Tibial nerve (tissue), 4 donors: ENCODE measurements around the gene SLC38A1. TPM values are rescaled to one million over a fixed set of nuclear protein-coding genes. Genes with fewer than 3 reads are reported as not detected.

Experiments used
- DNase-seq, 2 donors: peaks; one replicate each; pipeline ENCODE4 v3.0.0-alpha.2; 2019; ENCODE audit warnings: low spot score in 2 of 2
- H3K27ac ChIP-seq, 4 donors: fragments of 200-600 bp; sonication (generic) in 3 of 4; one replicate each; pipeline ENCODE4 v1.5.1; 2017 to 2019; ENCODE audit warnings: mild to moderate bottlenecking in 1 of 4
- H3K27me3 ChIP-seq, 2 donors: fragments of 200-600 bp; sonication (generic) in 1 of 2; one replicate each; pipeline versions ENCODE4 v1.5.1 to v1.6.0; 2017 to 2019
- H3K36me3 ChIP-seq, 3 donors: fragments of 200-600 bp; sonication (generic); one replicate each; pipeline ENCODE4 v1.5.1; 2018 to 2019
- H3K4me1 ChIP-seq, 4 donors: fragments of 200-600 bp; sonication (generic) in 3 of 4; one replicate each; pipeline ENCODE4 v1.5.1; 2017 to 2019
- H3K4me3 ChIP-seq, 4 donors: fragments of 200-600 bp; sonication (generic) in 3 of 4; one replicate each; pipeline ENCODE4 v1.5.1; 2017 to 2019; ENCODE audit warnings: mild to moderate bottlenecking in 1 of 4, moderate library complexity in 1 of 4
- H3K9me3 ChIP-seq, 4 donors: fragments of 200-600 bp; sonication (generic) in 3 of 4; one replicate each; pipeline ENCODE4 v1.5.1; 2017 to 2019
- CTCF ChIP-seq, 5 experiments: fragments of 200-600 bp in 3 of 5; fragments of 450-650 bp in 2 of 5; sonication (generic) in 3 of 5; IDR thresholded peaks; one replicate each; pipeline ENCODE4 v1.5.1; 2016 to 2019; ENCODE audit warnings: antibody characterized with exemption in 5 of 5, mild to moderate bottlenecking in 3 of 5, moderate library complexity in 2 of 5
- EP300 ChIP-seq, 2 donors: sonication (generic); formaldehyde crosslinking; IDR thresholded peaks; one replicate each; pipeline ENCODE4 v1.6.1; 2017; ENCODE audit warnings: antibody characterized with exemption in 2 of 2, mild to moderate bottlenecking in 1 of 2
- POLR2A ChIP-seq, 2 donors: fragments of 450-650 bp; IDR thresholded peaks; one replicate each; pipeline ENCODE4 v1.6.1; 2017; ENCODE audit warnings: antibody characterized with exemption in 2 of 2, mild to moderate bottlenecking in 2 of 2, moderate library complexity in 2 of 2
- WGBS, 2 donors: methylation state at CpG; one replicate each; pipeline ENCODE4 v1.1.5; 2018; 5-methylcytosine and 5-hydroxymethylcytosine counted together
- total RNA-seq, 4 donors: library from RNA; depleted of rRNA; stranded (reverse); fragments of >200 nt; gene quantifications; one replicate each; pipeline ENCODE4 v1.1.0, GENCODE V29; 2016

The SLC38A1 gene
- total RNA-seq, 4 donors from 2014 or later = 7.0 to 11.8 (median 9.5) TPM

GRCh38 chr12:46153268-46153872 is 115.5 kb downstream of the SLC38A1 start:
- Histone ChIP-seq H3K36me3 (no peaks in the 10 kb centered on the region), H3K27ac (no peak overlapping the region), H3K27me3 (no peaks in the 10 kb centered on the region), H3K4me3 (no peak overlapping the region), H3K9me3 (peaks cover 0 to 8% (median 2%) of the 10 kb centered on the region in 4 donors), H3K4me1 (peaks cover 0 to 19% (median 5%) of the 10 kb centered on the region in 4 donors)
- TF ChIP-seq POLR2A (IDR thresholded peaks at IDR 0.05) (no peak), CTCF (IDR thresholded peaks at IDR 0.05) (peak in 4 of 5 experiments; percentile 25 to 65 (median 56))
- DNase-seq = no peak
- WGBS, 2 donors = 35 to 37% methylated on average over 2 of the region's 2 CpGs

- H3K4me3 ChIP-seq = no peak overlapping the region
- peaks cover 0 to 19% (median 5%) of the 10 kb centered on the region in 4 donors for H3K4me1 ChIP-seq
These were observed 116.4 kb downstream of the SLC38A1 start for GRCh38 chr12:46152456-46152855.

GRCh38 chr12:46150735-46151134 is 118.1 kb downstream of the SLC38A1 start:
- H3K27me3 ChIP-seq = no peaks in the 10 kb centered on the region
- H3K36me3 ChIP-seq = no peaks in the 10 kb centered on the region
- 62 to 71% methylated on average over 3 of the region's 3 CpGs for WGBS, 2 donors
- H3K4me1 ChIP-seq = peaks cover 0 to 19% (median 5%) of the 10 kb centered on the region in 4 donors
- DNase-seq = no peak
- H3K4me3 ChIP-seq = no peak overlapping the region
- peak overlapping the region in 1 of 4 donors; percentile 10 for H3K27ac ChIP-seq
- H3K9me3 ChIP-seq = no peaks in the 10 kb centered on the region
- TF ChIP-seq EP300 (IDR thresholded peaks at IDR 0.05) (no peak), POLR2A (IDR thresholded peaks at IDR 0.05) (no peak), CTCF (IDR thresholded peaks at IDR 0.05) (no peak)

More at GRCh38 chr12:46152456-46152855, 116.4 kb downstream of the SLC38A1 start:
- Histone ChIP-seq H3K36me3 (no peaks in the 10 kb centered on the region), H3K27me3 (no peaks in the 10 kb centered on the region), H3K9me3 (peaks cover 0 to 8% (median 2%) of the 10 kb centered on the region in 4 donors), H3K27ac (no peak overlapping the region)
- TF ChIP-seq EP300 (IDR thresholded peaks at IDR 0.05) = no peak
- no peak for TF ChIP-seq POLR2A (IDR thresholded peaks at IDR 0.05)
- no peak for DNase-seq
- 18 to 23% methylated on average over 1 of the region's 1 CpG for WGBS, 2 donors

- Histone ChIP-seq H3K27me3 (no peaks in the 10 kb centered on the region), H3K4me3 (no peak overlapping the region), H3K9me3 (no peaks in the 10 kb centered on the region), H3K36me3 (no peaks in the 10 kb centered on the region), H3K27ac (no peak overlapping the region), H3K4me1 (peaks cover 0 to 19% (median 5%) of the 10 kb centered on the region in 4 donors)
- TF ChIP-seq CTCF (IDR thresholded peaks at IDR 0.05) (no peak), EP300 (IDR thresholded peaks at IDR 0.05) (no peak), POLR2A (IDR thresholded peaks at IDR 0.05) (no peak)
- WGBS, 2 donors = 64 to 69% methylated on average over 1 of the region's 1 CpG
- no peak for DNase-seq
These were observed 118.9 kb downstream of the SLC38A1 start for GRCh38 chr12:46149905-46150304.

GRCh38 chr12:46149079-46149464 is 119.8 kb downstream of the SLC38A1 start:
- TF ChIP-seq POLR2A (IDR thresholded peaks at IDR 0.05) (no peak), CTCF (IDR thresholded peaks at IDR 0.05) (no peak)
- Histone ChIP-seq H3K4me3 (no peak overlapping the region), H3K4me1 (peaks cover 0 to 19% (median 5%) of the 10 kb centered on the region in 4 donors), H3K9me3 (no peaks in the 10 kb centered on the region), H3K36me3 (no peaks in the 10 kb centered on the region), H3K27ac (no peak overlapping the region), H3K27me3 (no peaks in the 10 kb centered on the region)
- 89 to 93% methylated on average over 2 of the region's 2 CpGs for WGBS, 2 donors
- no peak for DNase-seq
